ENCODE data around the gene C10orf71.
A peak's percentile ranks its signal among the peaks of the same experiment; 100 is the strongest.

Gene C10orf71

GRCh38 chr10:49274886-49275285 is 24.1 kb upstream of the C10orf71 start:
- no peak for DNase-seq (ENCODE audit: low spot score)

GRCh38 chr10:49275896-49276295 is 23.1 kb upstream of the C10orf71 start:
- no peak for DNase-seq (ENCODE audit: low spot score)

- no peak for DNase-seq (ENCODE audit: low spot score)
Measured at GRCh38 chr10:49276596-49276995, 22.4 kb upstream of the C10orf71 start.

GRCh38 chr10:49277973-49278372 is 21.0 kb upstream of the C10orf71 start:
- DNase-seq (ENCODE audit: low spot score): no peak

- no peak for DNase-seq (ENCODE audit: low spot score)
Measured at GRCh38 chr10:49278497-49278981, 20.4 kb upstream of the C10orf71 start.

- DNase-seq (ENCODE audit: low spot score): no peak
Measured at GRCh38 chr10:49279015-49279880, 19.7 kb upstream of the C10orf71 start.

GRCh38 chr10:49280001-49280408 is 19.0 kb upstream of the C10orf71 start:
- no peak for DNase-seq (ENCODE audit: low spot score)

- DNase-seq (ENCODE audit: low spot score): no peak
Measured at GRCh38 chr10:49281461-49281860, 17.5 kb upstream of the C10orf71 start.

GRCh38 chr10:49282306-49282705 is 16.7 kb upstream of the C10orf71 start:
- DNase-seq (ENCODE audit: low spot score): no peak

- peak; percentile 33 for DNase-seq (ENCODE audit: low spot score)
Measured at GRCh38 chr10:49282879-49283341, 16.1 kb upstream of the C10orf71 start.

- DNase-seq (ENCODE audit: low spot score): no peak
Measured at GRCh38 chr10:49283491-49283890, 15.5 kb upstream of the C10orf71 start.

GRCh38 chr10:49284356-49284755 is 14.6 kb upstream of the C10orf71 start:
- DNase-seq (ENCODE audit: low spot score): no peak

- no peak for DNase-seq (ENCODE audit: low spot score)
Measured at GRCh38 chr10:49285232-49285631, 13.7 kb upstream of the C10orf71 start.

- DNase-seq (ENCODE audit: low spot score): no peak
Measured at GRCh38 chr10:49286686-49287085, 12.3 kb upstream of the C10orf71 start.

GRCh38 chr10:49287689-49288340 is 11.2 kb upstream of the C10orf71 start:
- no peak for DNase-seq (ENCODE audit: low spot score)

GRCh38 chr10:49288341-49289065 is 10.5 kb upstream of the C10orf71 start:
- DNase-seq (ENCODE audit: low spot score): no peak

- DNase-seq (ENCODE audit: low spot score): no peak
Measured at GRCh38 chr10:49289480-49289879, 9.5 kb upstream of the C10orf71 start.

GRCh38 chr10:49290131-49290530 is 8.8 kb upstream of the C10orf71 start:
- no peak for DNase-seq (ENCODE audit: low spot score)

- no peak for DNase-seq (ENCODE audit: low spot score)
Measured at GRCh38 chr10:49290607-49291006, 8.4 kb upstream of the C10orf71 start.

- no peak for DNase-seq (ENCODE audit: low spot score)
Measured at GRCh38 chr10:49292565-49293207, 6.3 kb upstream of the C10orf71 start.

- DNase-seq (ENCODE audit: low spot score): no peak
Measured at GRCh38 chr10:49293208-49293603, 5.8 kb upstream of the C10orf71 start.

GRCh38 chr10:49294731-49295130 is 4.2 kb upstream of the C10orf71 start:
- no peak for DNase-seq (ENCODE audit: low spot score)

Data from LoVo (cell line).